Right lobe of liver (tissue), 6 donors: ENCODE data around the gene TRAPPC2. TPM values are rescaled to one million over a fixed set of nuclear protein-coding genes. Genes with fewer than 3 reads are reported as not detected.
"Not testable (repeated sequence)": the region's sequence is repeated elsewhere in the genome, so short reads cannot be mapped to it uniquely, and the experiment has no call there.

Source experiments
- ATAC-seq, 4 donors: fragments of 200-7000 bp; cut with Tn5 transposase; one replicate each; pipeline ENCODE4 v1.9.1; 2020; ENCODE audit warnings: mild to moderate bottlenecking in 4 of 4, moderate library complexity in 4 of 4
- DNase-seq, 3 donors: peaks; one replicate each; pipeline ENCODE4 v3.0.0-alpha.2; 2020
- H3K27ac ChIP-seq, 3 donors: fragments of 200-600 bp; one replicate each; pipeline ENCODE4 v1.8.0; 2022
- H3K27me3 ChIP-seq, 2 donors: fragments of 200-600 bp; one replicate each; pipeline ENCODE4 v1.8.0; 2022
- H3K36me3 ChIP-seq, 4 donors: fragments of 200-600 bp; sonication (generic) in 1 of 4; one replicate each; pipeline versions ENCODE4 v1.5.1 to v1.8.0; 2017 to 2022; ENCODE audit warnings: control low read depth in 1 of 4
- H3K4me1 ChIP-seq, 4 donors: fragments of 200-600 bp; sonication (generic) in 1 of 4; one replicate each; pipeline versions ENCODE4 v1.5.1 to v1.8.0; 2017 to 2022; ENCODE audit warnings: control low read depth in 1 of 4
- H3K4me3 ChIP-seq, 3 donors: fragments of 200-600 bp; one replicate each; pipeline ENCODE4 v1.8.0; 2022
- H3K9me3 ChIP-seq, 4 donors: fragments of 200-600 bp; sonication (generic) in 1 of 4; one replicate each; pipeline versions ENCODE4 v1.5.1 to v1.8.0; 2017 to 2022; ENCODE audit warnings: control low read depth in 1 of 4
- POLR2A ChIP-seq: fragments of 450-650 bp; IDR thresholded peaks from one replicate; pipeline ENCODE4 v1.6.1; 2017; ENCODE audit warnings: antibody characterized with exemption, mild to moderate bottlenecking
- WGBS: methylation state at CpG from one replicate; pipeline ENCODE4 v1.1.6; 2018; ENCODE audit warnings: low coverage, low lambda C conversion rate; ENCODE audit not compliant: insufficient coverage; ENCODE audit errors: missing lambda C conversion rate; 5-methylcytosine and 5-hydroxymethylcytosine counted together
- intact Hi-C, 2 donors: fragments of 100-400 bp; cut with DNase I; formaldehyde crosslinking; loops; one replicate each; pipeline versions ENCODE4 v1.11.2 to v1.14.1; 2022
- total RNA-seq, 6 experiments: library from RNA; depleted of rRNA in 2 of 6; stranded (reverse); fragments of >200 nt in 2 of 6; fragmentation: NEBNext Ultra II Directional in 3 of 6; extraction: Animal tissue kit (Norgen Biotek cat#: 25700) in 3 of 6; gene quantifications; one replicate each; pipeline versions ENCODE4 v1.1.0 to v1.2.4, GENCODE V29; 2016 to 2023
- TF ChIP-seq, protein P1 (sequence below), 4 donors: fragments of 200-600 bp in 3 of 4; fragments of 450-650 bp in 1 of 4; IDR thresholded peaks; one replicate each; pipeline versions ENCODE4 v1.5.1 to v1.8.0; 2016 to 2022; ENCODE audit warnings: antibody characterized with exemption in 4 of 4, mild to moderate bottlenecking in 2 of 4
- donor health status: DM: no; HTN: yes; CAD: no.
- donor health status: DM: no; HTN: no; CAD: no.
- donor health status: DM: no; HTN: no; CAD: no.
- donor health status: DM: no; HTN: yes; CAD: no.
- donor health status: DM: no; HTN: yes; CAD: no.

The TRAPPC2 gene
- total RNA-seq, 6 experiments from 2014 or later = 6.3 to 13.8 (median 8.5) TPM

DNA sequence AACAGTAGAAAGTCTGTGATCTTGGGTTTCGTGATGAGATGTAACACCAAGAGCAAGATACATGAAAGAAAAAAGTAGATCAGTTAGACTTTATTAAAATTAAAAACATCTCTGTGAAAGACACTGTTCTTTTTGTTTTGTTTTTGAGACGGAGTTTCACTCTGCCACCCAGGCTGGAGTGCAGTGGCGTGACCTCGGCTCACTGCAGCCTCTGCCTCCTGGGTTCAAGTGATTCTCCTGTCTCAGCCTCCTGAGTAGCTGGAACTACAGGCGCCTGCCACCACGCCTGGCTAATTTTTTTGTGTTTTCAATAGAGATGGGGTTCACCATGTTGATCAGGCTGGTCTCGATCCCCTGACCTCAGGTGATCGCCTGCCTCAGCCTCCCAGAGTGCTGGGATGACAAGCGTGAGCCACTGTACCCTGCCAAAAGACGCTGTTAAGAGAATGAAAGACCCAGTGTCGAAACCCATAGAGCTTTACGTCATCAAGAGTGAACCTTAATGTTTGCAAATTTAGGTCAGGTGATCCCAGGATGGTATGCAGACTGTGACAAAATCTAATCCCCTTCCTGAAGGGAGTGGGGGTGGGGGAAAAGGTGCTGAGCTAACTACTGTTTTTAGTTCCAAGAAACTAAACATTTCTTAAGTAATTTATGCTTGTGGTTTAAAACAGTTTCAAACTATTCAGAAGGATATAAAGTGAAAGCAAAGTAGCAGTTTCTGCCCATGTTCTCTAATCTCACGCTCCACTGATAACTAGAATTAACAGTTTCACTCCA is 8.2 kb upstream of the TRAPPC2 start:
- Histone ChIP-seq H3K9me3 (no peaks in the 10 kb centered on the region), H3K36me3 (peaks cover 0 to 39% (median 0%) of the 10 kb centered on the region in 4 donors), H3K4me1 (no peaks in the 10 kb centered on the region), H3K27me3 (no peaks in the 10 kb centered on the region), H3K4me3 (no peak overlapping the region), H3K27ac (peak overlapping the region; percentile 22 to 61 (median 41))
- intact Hi-C loops = no loop called here
- 44% methylated on average over 11 of the region's 13 CpGs for WGBS
- ATAC-seq (peak; percentile 72 to 93 (median 85)), DNase-seq (no peak)
- TF ChIP-seq, protein P1, sequence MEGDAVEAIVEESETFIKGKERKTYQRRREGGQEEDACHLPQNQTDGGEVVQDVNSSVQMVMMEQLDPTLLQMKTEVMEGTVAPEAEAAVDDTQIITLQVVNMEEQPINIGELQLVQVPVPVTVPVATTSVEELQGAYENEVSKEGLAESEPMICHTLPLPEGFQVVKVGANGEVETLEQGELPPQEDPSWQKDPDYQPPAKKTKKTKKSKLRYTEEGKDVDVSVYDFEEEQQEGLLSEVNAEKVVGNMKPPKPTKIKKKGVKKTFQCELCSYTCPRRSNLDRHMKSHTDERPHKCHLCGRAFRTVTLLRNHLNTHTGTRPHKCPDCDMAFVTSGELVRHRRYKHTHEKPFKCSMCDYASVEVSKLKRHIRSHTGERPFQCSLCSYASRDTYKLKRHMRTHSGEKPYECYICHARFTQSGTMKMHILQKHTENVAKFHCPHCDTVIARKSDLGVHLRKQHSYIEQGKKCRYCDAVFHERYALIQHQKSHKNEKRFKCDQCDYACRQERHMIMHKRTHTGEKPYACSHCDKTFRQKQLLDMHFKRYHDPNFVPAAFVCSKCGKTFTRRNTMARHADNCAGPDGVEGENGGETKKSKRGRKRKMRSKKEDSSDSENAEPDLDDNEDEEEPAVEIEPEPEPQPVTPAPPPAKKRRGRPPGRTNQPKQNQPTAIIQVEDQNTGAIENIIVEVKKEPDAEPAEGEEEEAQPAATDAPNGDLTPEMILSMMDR (IDR thresholded peaks at IDR 0.05) = no peak
- TF ChIP-seq POLR2A = no peak

DNA sequence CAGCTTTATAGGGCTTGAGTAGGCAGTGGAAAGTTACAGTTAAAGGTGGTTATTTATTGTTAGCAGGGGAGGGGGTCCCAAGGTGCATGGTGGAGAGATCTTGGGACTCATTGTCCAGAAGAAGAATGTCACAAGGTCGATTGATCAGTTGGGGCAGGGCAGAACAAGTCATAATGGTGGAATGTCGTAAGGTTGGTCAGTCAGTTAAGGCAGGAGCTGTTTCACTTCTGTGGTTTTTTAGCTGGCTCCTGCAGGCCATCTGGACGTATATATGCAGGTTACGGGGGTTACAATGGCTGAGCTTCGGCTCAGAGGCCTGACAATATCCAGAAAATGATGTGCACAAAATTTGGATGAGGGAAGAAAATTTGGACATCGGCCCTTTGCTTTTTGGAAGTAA is 7.3 kb upstream of the TRAPPC2 start:
- no peak for ATAC-seq
- WGBS = 59% methylated on average over 6 of the region's 6 CpGs
- no peak overlapping the region for H3K27ac ChIP-seq

DNA sequence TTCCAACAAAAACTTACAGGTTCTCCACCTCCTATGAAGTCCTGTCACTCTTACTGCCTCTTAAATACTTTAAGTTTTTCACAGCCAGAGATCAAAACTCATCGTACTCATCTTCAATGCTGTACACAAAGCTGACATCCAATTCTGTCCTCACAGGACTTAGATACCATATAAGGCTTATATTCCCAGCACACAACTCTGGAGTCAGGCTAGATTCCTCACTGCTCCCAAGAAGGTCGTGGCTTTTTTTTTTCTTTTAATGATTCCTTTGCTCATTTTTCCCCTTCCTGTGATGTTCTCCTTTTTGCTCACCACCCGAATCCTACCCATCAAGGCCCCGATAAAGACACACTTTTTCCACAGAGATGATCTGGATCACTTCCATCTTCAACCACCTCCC is 914 bp downstream of the TRAPPC2 start:
- DNase-seq (no peak), ATAC-seq (no peak)
- Histone ChIP-seq H3K36me3 (no peaks in the 10 kb centered on the region), H3K27ac (peak overlapping the region in 1 of 3 donors; percentile 82), H3K27me3 (no peaks in the 10 kb centered on the region), H3K4me1 (peaks cover 0 to 5% (median 0%) of the 10 kb centered on the region in 4 donors), H3K9me3 (no peaks in the 10 kb centered on the region), H3K4me3 (peak overlapping the region; percentile 72 to 90 (median 80))
- intact Hi-C loops = no loop called here
- TF ChIP-seq, protein P1 (IDR thresholded peaks at IDR 0.05) = no peak
- no peak for TF ChIP-seq POLR2A
- WGBS = 45% methylated on average over 4 of the region's 4 CpGs

More for the DNA sequence above, 7.3 kb upstream of the TRAPPC2 start:
- no peaks in the 10 kb centered on the region for H3K4me1 ChIP-seq
- H3K27me3 ChIP-seq = no peaks in the 10 kb centered on the region
- no peaks in the 10 kb centered on the region for H3K9me3 ChIP-seq
- TF ChIP-seq, protein P1 (IDR thresholded peaks at IDR 0.05) = no peak
- intact Hi-C loops = no loop called here
- DNase-seq = no peak
- no peak overlapping the region for H3K4me3 ChIP-seq
- H3K36me3 ChIP-seq = peaks cover 0 to 35% (median 0%) of the 10 kb centered on the region in 4 donors

DNA sequence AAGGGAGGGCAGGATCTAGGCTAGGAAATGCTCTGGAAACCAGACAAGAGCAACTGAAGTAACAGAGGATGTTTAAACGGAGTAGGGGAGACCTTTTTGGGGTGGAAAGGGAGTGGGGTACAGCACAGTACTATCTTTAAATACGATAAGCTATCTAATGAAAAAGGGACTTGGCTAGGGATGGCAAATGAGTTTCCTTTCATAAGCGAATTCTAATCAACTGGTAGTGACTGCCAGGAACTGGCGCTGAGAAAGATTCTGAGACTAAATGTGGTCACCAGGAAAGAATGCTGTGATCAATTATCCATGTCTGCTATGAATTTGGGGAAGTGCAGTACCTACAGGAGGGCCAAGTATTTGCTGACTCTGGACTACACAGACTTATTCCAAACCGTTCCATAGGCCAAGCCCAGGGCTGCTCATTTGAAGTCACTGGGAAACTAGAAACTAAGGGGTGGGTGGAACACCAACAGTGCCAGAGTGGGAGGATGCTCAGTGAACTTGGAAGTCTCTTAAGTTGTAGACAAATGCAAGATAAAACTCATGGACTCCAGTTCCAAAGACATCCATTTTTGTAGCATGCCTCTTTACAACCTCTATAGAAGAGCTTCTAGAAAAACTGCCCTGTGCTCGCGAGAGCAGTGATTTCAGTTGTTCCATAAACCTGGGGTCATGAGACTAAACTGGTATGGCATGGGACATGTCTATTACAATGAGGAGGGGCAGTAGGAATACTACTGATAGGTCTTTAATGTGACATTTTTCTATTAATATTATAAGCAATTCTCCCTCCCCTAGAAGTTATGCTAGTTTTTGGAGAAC is 2.0 kb downstream of the TRAPPC2 start:
- ATAC-seq = peak in 1 of 4 donors; percentile 1
- H3K27ac ChIP-seq = no peak overlapping the region

DNA sequence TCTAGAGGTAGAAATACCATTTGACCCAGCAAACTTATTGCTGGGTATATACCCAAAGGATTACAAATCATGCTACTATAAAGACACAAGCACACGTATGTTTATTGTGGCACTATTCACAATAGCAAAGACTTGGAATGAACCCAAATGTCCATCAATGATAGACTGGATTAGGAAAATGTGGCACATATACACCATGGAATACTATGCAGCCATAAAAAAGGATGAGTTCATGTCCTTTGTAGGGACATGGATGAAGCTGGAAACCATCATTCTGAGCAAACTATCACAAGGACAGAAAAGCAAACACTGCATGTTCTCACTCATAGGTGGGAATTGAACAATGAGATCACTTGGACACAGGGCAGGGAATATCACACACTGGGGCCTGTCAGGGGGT is 3.9 kb downstream of the TRAPPC2 start:
- 75% methylated on average over 1 of the region's 1 CpG for WGBS
- H3K36me3 ChIP-seq, intact Hi-C loops, H3K9me3 ChIP-seq, H3K27me3 ChIP-seq, ATAC-seq, H3K4me1 ChIP-seq, H3K27ac ChIP-seq, H3K4me3 ChIP-seq, DNase-seq: not testable (repeated sequence)

More for the DNA sequence above, 2.0 kb downstream of the TRAPPC2 start:
- intact Hi-C loops = no loop called here
- WGBS = 57% methylated on average over 7 of the region's 7 CpGs
- Histone ChIP-seq H3K4me1 (peaks cover 0 to 5% (median 0%) of the 10 kb centered on the region in 4 donors), H3K9me3 (no peaks in the 10 kb centered on the region), H3K27me3 (no peaks in the 10 kb centered on the region), H3K4me3 (no peak overlapping the region), H3K36me3 (no peaks in the 10 kb centered on the region)
- TF ChIP-seq POLR2A = no peak
- TF ChIP-seq, protein P1 (IDR thresholded peaks at IDR 0.05) = no peak
- no peak for DNase-seq

DNA sequence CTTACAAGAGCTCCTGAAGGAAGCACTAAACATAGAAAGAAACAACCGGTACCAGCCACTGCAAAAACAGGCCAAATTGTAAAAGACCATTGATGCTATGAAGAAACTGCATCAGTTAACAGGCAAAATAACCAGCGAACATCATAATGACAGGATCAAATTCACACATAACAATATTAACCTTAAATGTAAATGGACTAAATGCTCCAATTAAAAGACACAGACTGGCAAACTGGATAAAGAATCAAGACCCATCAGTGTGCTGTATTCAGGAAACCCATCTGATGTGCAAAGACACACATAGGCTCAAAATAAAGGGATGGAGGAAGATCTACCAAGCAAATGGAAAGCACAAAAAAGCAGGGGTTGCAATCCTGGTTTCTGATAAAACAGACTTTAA is 7.8 kb downstream of the TRAPPC2 start:
- H3K4me3 ChIP-seq, DNase-seq, ATAC-seq, intact Hi-C loops, H3K27ac ChIP-seq, H3K9me3 ChIP-seq, H3K27me3 ChIP-seq, H3K4me1 ChIP-seq, H3K36me3 ChIP-seq: not testable (repeated sequence)
- 44% methylated on average over 2 of the region's 2 CpGs for WGBS

DNA sequence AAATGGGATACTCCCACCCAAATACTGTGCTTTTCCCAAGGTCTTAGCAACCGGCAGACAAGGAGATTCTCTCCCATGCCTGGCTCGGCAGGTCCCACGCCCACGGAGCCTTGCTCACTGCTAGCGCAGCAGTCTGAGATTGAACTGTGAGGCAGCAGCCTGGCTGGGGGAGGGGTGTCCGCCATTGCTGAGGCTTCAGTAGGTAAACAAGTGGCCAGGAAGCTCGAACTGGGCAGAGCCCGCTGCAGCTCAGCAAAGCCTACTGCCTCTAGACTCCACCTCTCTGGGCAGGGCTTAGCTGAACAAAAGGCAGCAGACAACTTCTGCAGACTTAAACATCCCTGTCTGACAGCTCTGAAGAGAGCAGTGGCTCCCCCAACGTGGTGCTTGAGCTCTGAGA is 9.5 kb downstream of the TRAPPC2 start:
- DNase-seq, H3K4me3 ChIP-seq, H3K36me3 ChIP-seq, intact Hi-C loops, H3K27me3 ChIP-seq, H3K4me1 ChIP-seq, H3K27ac ChIP-seq, H3K9me3 ChIP-seq, ATAC-seq: not testable (repeated sequence)
- 60% methylated on average over 1 of the region's 9 CpGs for WGBS
